Neural cell (in vitro differentiated cells): ENCODE results near the gene ADCY6. TPM values are rescaled to one million over a fixed set of nuclear protein-coding genes. Genes with fewer than 3 reads are reported as not detected.

ENCODE experiments used
- H2AFZ ChIP-seq: fragments of 200-600, 300-800 bp; sonication (generic), shearing (Covaris generic); 2 replicates; pipeline ENCODE4 v1.6.0; 2014; ENCODE audit warnings: low read depth, mild to moderate bottlenecking, antibody characterized with exemption, low read length, moderate library complexity
- H3F3A ChIP-seq: fragments of 200-600 bp; shearing (Covaris generic); 2 replicates; pipeline ENCODE4 v1.6.1; 2016; ENCODE audit warnings: mild to moderate bottlenecking, moderate library complexity, mixed read lengths, antibody characterized with exemption, low read length; ENCODE audit not compliant: insufficient read depth, poor library complexity, severe bottlenecking
- H3K27ac ChIP-seq: fragments of 200-600, 300-800 bp; sonication (generic), shearing (Covaris generic); 2 replicates; pipeline ENCODE4 v1.5.1; 2014; ENCODE audit warnings: mild to moderate bottlenecking, low read length, moderate library complexity
- H3K27me3 ChIP-seq: fragments of 300-800, 200-600 bp; sonication (generic), shearing (Covaris generic); 2 replicates; pipeline ENCODE4 v1.6.0; 2014; ENCODE audit warnings: mild to moderate bottlenecking, low read depth, low read length, moderate library complexity; ENCODE audit not compliant: insufficient read depth
- H3K36me3 ChIP-seq: fragments of 300-800, 200-600 bp; sonication (generic), shearing (Covaris generic); 2 replicates; pipeline ENCODE4 v1.5.1; 2014; ENCODE audit warnings: mild to moderate bottlenecking, antibody characterized with exemption, low read length, moderate library complexity; ENCODE audit not compliant: insufficient read depth
- H3K4me2 ChIP-seq: fragments of 300-800, 200-600 bp; sonication (generic), shearing (Covaris generic); 2 replicates; pipeline ENCODE4 v1.6.0; 2014; ENCODE audit warnings: mild to moderate bottlenecking, low read length
- H3K4me3 ChIP-seq: fragments of 300-800, 200-600 bp; sonication (generic), shearing (Covaris generic); 2 replicates; pipeline ENCODE4 v1.5.1; 2014; ENCODE audit warnings: mild to moderate bottlenecking, low read length, moderate library complexity
- H3K79me2 ChIP-seq: fragments of 200-600 bp; shearing (Covaris generic); replicated peaks from 2 replicates; pipeline ENCODE4 v1.6.0; 2014; ENCODE audit warnings: mild to moderate bottlenecking, low read length, moderate library complexity; ENCODE audit not compliant: insufficient read depth
- H3K9ac ChIP-seq: fragments of 300-800, 200-600 bp; sonication (generic), shearing (Covaris generic); 2 replicates; pipeline ENCODE4 v1.6.1; 2016; ENCODE audit warnings: mild to moderate bottlenecking, low read length, mixed read lengths
- H3K9me2 ChIP-seq: fragments of 200-600 bp; shearing (Covaris generic); 2 replicates; pipeline ENCODE4 v1.6.1; 2016; ENCODE audit warnings: mild to moderate bottlenecking, low read length, mixed read lengths; ENCODE audit not compliant: insufficient read depth
- H3K9me3 ChIP-seq: fragments of 200-600, 300-800 bp; sonication (generic), shearing (Covaris generic); 2 replicates; pipeline ENCODE4 v1.6.1; 2016; ENCODE audit warnings: mild to moderate bottlenecking, mixed run types, low read length, moderate library complexity, mixed read lengths
- H4K20me1 ChIP-seq: fragments of 200-600 bp; shearing (Covaris generic); 2 replicates; pipeline ENCODE4 v1.6.1; 2016; ENCODE audit warnings: mild to moderate bottlenecking, mixed run types; ENCODE audit not compliant: insufficient read depth
- EP300 ChIP-seq: fragments of 450-650 bp; conservative IDR thresholded peaks from 2 replicates; pipeline ENCODE4 v1.6.1; 2014; ENCODE audit warnings: antibody characterized with exemption, mild to moderate bottlenecking, moderate library complexity; ENCODE audit not compliant: poor library complexity, severe bottlenecking
- EZH2 ChIP-seq: fragments of 200-600, 300-800 bp; shearing (Covaris generic), sonication (generic); IDR thresholded peaks from 2 replicates; pipeline ENCODE4 v1.6.1; 2014; ENCODE audit warnings: antibody characterized with exemption, low read length, borderline replicate concordance, mild to moderate bottlenecking; ENCODE audit not compliant: insufficient read depth, poor library complexity, severe bottlenecking
- MXI1 ChIP-seq: fragments of 450-650 bp; conservative IDR thresholded peaks from 2 replicates; pipeline ENCODE4 v1.6.1; 2014; ENCODE audit warnings: antibody characterized with exemption, mild to moderate bottlenecking; ENCODE audit not compliant: poor library complexity, severe bottlenecking
- POLR2AphosphoS5 ChIP-seq: IDR thresholded peaks from 2 replicates; pipeline ENCODE4 v1.6.1; 2012
- RAD21 ChIP-seq: fragments of 450-650 bp; conservative IDR thresholded peaks from 2 replicates; pipeline ENCODE4 v1.6.1; 2014; ENCODE audit warnings: antibody characterized with exemption, mild to moderate bottlenecking, moderate library complexity
- SMC3 ChIP-seq: fragments of 450-650 bp; conservative IDR thresholded peaks from 2 replicates; pipeline ENCODE4 v1.6.1; 2014; ENCODE audit warnings: antibody characterized with exemption, mild to moderate bottlenecking, moderate library complexity; ENCODE audit not compliant: poor library complexity
- TAF1 ChIP-seq: IDR thresholded peaks from 2 replicates; pipeline ENCODE4 v1.6.1; 2012; ENCODE audit warnings: low read depth
- polyA plus RNA-seq: library from polyadenylated mRNA; depleted of rRNA; stranded (reverse); fragments of >200 nt; gene quantifications from 2 replicates; pipeline ENCODE4 v1.2.3, GENCODE V29; 2014
- TF ChIP-seq, protein P1 (sequence below): IDR thresholded peaks from 2 replicates; pipeline ENCODE4 v1.6.1; 2012; ENCODE audit warnings: borderline replicate concordance
- TF ChIP-seq, protein P2 (sequence below): fragments of 450-650 bp; IDR thresholded peaks from 2 replicates; pipeline ENCODE4 v1.5.1; 2014; ENCODE audit warnings: antibody characterized with exemption, mild to moderate bottlenecking, moderate library complexity; ENCODE audit not compliant: poor library complexity, severe bottlenecking

Gene ADCY6
- polyA plus RNA-seq, 1 donor from 2014 or later, result 43.1 TPM

DNA sequence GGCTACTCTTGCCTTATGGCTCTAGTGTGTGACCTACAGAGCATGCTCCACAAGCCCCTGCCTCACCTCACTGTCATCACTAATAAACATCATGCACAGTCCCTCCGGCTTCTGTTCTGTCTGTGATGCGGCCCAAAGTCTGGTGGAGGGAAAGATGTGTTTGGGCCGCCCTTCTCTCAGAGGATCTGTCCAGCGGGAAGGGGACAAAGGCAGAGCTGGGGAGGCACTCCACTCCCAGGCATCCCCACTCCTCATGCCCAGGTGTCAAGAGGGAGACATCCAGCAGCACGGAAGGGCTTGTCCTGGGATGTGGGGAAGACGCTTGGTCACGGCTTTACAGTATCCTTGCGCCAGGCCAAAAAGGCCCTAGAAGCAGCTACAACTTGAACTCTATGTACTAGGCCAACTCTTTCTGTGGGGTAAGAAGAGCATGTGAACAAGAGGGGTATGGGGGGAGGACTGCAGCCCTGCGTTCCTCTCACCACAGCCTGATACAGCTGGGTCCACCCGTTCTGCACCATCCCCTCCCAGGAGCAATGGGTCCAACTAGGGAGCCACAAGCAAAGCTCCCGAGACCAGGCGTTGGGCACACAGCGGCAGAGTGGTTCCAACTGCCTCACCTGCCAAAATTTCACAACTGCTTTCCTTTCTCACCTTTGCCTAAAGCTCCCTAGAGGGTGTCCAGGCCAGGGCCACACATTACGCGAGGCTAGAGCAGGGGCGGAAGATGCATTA is 40.1 kb upstream of the ADCY6 start:
- H3K36me3 ChIP-seq, result peaks cover 6% of the 10 kb centered on the region
- no peak overlapping the region for H3K9ac ChIP-seq
- H3K9me3 ChIP-seq, result no peaks in the 10 kb centered on the region
- H3F3A ChIP-seq, result no peaks in the 10 kb centered on the region
- no peak overlapping the region for H3K4me2 ChIP-seq
- H3K27me3 ChIP-seq, result no peaks in the 10 kb centered on the region
- H3K4me3 ChIP-seq, result no peak overlapping the region
- no peaks in the 10 kb centered on the region for H3K79me2 ChIP-seq
- no peaks in the 10 kb centered on the region for H3K9me2 ChIP-seq
- TF ChIP-seq, protein P1, sequence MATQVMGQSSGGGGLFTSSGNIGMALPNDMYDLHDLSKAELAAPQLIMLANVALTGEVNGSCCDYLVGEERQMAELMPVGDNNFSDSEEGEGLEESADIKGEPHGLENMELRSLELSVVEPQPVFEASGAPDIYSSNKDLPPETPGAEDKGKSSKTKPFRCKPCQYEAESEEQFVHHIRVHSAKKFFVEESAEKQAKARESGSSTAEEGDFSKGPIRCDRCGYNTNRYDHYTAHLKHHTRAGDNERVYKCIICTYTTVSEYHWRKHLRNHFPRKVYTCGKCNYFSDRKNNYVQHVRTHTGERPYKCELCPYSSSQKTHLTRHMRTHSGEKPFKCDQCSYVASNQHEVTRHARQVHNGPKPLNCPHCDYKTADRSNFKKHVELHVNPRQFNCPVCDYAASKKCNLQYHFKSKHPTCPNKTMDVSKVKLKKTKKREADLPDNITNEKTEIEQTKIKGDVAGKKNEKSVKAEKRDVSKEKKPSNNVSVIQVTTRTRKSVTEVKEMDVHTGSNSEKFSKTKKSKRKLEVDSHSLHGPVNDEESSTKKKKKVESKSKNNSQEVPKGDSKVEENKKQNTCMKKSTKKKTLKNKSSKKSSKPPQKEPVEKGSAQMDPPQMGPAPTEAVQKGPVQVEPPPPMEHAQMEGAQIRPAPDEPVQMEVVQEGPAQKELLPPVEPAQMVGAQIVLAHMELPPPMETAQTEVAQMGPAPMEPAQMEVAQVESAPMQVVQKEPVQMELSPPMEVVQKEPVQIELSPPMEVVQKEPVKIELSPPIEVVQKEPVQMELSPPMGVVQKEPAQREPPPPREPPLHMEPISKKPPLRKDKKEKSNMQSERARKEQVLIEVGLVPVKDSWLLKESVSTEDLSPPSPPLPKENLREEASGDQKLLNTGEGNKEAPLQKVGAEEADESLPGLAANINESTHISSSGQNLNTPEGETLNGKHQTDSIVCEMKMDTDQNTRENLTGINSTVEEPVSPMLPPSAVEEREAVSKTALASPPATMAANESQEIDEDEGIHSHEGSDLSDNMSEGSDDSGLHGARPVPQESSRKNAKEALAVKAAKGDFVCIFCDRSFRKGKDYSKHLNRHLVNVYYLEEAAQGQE, result no peak
- TF ChIP-seq RAD21 (no peak), EZH2 (no peak), EP300 (no peak), MXI1 (no peak), POLR2AphosphoS5 (no peak), TAF1 (no peak), SMC3 (no peak)
- TF ChIP-seq, protein P2, sequence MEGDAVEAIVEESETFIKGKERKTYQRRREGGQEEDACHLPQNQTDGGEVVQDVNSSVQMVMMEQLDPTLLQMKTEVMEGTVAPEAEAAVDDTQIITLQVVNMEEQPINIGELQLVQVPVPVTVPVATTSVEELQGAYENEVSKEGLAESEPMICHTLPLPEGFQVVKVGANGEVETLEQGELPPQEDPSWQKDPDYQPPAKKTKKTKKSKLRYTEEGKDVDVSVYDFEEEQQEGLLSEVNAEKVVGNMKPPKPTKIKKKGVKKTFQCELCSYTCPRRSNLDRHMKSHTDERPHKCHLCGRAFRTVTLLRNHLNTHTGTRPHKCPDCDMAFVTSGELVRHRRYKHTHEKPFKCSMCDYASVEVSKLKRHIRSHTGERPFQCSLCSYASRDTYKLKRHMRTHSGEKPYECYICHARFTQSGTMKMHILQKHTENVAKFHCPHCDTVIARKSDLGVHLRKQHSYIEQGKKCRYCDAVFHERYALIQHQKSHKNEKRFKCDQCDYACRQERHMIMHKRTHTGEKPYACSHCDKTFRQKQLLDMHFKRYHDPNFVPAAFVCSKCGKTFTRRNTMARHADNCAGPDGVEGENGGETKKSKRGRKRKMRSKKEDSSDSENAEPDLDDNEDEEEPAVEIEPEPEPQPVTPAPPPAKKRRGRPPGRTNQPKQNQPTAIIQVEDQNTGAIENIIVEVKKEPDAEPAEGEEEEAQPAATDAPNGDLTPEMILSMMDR, result no peak
- no peak overlapping the region for H2AFZ ChIP-seq
- H3K27ac ChIP-seq, result no peak overlapping the region
- H4K20me1 ChIP-seq, result no peaks in the 10 kb centered on the region

DNA sequence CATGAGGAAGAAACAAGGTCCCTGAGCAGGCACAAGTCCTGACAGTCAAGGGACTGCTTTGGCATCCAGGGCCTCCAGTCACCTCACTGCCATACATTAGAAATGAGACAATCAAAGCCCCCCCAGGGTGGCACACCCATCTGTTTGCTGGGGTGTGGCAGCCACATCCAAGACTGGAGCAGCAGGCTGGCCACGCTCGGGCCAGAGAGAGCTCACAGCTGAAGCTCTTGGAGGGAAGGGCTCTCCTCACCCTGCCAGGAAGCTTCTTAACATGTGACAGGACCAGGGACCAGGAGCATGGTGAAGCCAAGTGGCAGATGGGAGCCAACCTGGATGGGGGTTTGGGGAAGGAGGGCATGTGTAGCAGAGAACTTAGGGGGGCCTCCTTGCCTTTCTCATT is 39.4 kb upstream of the ADCY6 start:
- Histone ChIP-seq H3K79me2 (no peaks in the 10 kb centered on the region), H3K4me2 (no peak overlapping the region), H3K4me3 (no peak overlapping the region), H3K36me3 (peaks cover 6% of the 10 kb centered on the region), H3K9ac (no peak overlapping the region), H3F3A (no peaks in the 10 kb centered on the region), H4K20me1 (no peaks in the 10 kb centered on the region), H3K27ac (no peak overlapping the region), H3K27me3 (no peaks in the 10 kb centered on the region), H2AFZ (no peak overlapping the region), H3K9me3 (no peaks in the 10 kb centered on the region), H3K9me2 (no peaks in the 10 kb centered on the region)
- no peak for TF ChIP-seq SMC3
- TF ChIP-seq, protein P2, result no peak
- no peak for TF ChIP-seq EP300
- TF ChIP-seq MXI1, result no peak
- TF ChIP-seq EZH2, result no peak
- no peak for TF ChIP-seq TAF1
- TF ChIP-seq, protein P1, result no peak
